LNCAP (cell line): ENCODE data around the gene DNAJC5G.

Experiments used
- TF ChIP-seq, protein P1 (sequence below): fragments of 450-650 bp; IDR thresholded peaks from 2 replicates; pipeline ENCODE4 v1.5.1; 2017; ENCODE audit warnings: mild to moderate bottlenecking

Gene DNAJC5G

DNA sequence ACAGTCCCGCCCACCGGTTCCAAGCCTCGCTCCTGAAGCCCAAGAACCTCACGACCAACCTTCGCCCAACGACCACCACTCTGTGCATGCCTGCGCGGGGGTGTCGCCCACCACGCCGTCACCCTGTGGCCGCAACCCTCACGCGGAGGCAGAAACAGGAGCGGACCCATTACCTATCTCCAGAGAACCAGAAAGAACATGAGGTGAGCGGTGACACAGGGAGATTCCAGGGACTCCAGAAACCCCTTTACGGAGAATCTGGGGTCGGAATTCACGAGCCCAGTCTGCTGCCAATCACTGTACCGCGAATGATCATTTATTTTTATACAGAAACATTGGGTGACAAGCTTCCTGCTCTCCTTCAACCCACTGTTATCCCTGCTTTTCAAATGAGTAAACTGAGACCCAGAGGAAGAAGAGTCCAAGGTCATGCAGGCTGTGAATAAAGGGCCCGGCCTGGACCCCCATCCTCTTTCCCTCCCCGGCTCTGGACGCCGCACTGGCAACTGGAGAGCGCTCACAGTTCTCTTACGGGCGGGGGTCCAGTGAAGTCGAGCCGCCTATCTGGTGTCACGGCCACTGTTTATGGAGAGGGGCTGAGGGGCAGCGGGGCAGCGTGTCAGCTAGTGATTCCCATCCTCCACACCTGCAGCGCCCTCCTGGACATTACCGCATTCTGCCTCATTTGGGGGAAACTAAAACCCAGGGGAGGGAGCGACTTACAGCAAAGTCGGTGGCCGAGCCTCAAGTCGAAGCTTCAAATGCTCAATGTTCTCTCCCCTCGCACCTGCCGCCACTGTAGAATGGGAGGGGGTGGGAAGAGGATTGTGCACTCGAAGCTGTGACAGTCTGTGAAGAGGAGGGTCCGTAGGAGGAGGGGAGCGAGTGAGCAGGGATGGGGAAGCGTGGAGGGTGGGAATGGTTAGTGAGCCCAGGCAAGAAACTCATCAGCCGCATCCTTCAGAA lies 11.7 kb upstream of the DNAJC5G start:
- TF ChIP-seq, protein P1, sequence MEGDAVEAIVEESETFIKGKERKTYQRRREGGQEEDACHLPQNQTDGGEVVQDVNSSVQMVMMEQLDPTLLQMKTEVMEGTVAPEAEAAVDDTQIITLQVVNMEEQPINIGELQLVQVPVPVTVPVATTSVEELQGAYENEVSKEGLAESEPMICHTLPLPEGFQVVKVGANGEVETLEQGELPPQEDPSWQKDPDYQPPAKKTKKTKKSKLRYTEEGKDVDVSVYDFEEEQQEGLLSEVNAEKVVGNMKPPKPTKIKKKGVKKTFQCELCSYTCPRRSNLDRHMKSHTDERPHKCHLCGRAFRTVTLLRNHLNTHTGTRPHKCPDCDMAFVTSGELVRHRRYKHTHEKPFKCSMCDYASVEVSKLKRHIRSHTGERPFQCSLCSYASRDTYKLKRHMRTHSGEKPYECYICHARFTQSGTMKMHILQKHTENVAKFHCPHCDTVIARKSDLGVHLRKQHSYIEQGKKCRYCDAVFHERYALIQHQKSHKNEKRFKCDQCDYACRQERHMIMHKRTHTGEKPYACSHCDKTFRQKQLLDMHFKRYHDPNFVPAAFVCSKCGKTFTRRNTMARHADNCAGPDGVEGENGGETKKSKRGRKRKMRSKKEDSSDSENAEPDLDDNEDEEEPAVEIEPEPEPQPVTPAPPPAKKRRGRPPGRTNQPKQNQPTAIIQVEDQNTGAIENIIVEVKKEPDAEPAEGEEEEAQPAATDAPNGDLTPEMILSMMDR = no peak

DNA sequence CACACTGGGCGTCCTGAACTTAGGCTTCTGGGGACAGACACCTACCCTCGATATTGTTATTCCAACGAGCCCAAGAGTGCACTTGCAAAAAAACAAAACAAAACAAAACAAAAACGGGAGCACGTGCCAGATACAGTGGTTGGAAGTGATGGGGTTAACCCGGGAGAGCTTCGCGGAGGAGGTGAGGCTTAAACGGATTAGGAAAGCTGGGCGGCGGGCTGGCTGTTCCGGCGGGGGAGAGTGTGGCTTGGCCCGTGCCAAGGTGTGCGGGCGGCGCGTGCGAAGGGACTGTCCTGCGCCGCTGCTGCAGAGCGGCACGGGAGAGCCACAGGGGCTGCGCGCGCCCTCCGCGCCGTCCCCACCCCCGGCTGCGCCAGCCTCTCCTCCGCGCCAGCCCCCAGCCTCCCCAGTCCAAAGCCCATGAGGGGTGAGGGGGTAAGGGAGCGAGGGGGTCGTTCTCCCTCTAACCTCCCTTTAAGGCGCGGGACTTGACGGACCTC lies 10.9 kb upstream of the DNAJC5G start:
- TF ChIP-seq, protein P1 = no peak

DNA sequence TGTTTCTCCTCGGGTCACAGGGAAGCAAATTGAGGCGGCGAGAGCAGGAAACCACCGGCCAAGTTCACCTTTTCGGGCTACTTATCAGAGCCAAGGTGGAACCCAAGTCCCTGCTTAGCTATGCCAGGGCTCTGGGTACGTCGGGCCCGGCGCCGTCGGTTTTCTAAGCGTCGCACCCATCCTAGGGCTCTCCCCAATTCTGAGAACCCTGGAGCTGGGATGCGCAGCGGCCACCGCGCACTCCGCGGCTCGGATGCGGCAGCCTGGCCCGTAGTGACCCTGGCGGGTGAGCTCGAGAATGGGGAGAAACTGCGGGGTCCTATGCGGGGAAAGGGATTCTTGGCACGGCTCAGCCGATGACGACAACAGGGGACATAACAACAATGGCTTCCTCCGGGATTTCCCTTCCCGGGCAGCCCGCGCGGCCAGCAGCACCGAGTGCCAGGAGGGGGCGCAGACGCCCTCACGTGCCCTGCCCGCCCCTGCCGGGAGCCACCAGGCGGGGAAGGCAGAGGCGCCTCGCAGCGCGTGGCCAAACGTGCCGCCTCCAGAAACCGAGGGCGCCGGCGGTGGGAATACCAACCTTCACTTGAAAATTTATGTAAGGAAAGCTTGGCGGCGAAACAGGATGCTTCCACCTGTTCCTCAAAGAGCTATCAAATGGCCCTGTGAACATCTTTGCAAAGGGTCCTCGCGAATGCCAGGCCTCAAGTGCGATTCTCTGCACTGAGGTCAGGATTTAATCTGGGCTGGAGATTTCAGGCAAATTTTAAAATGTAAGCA lies 10.3 kb upstream of the DNAJC5G start:
- TF ChIP-seq, protein P1 = no peak

DNA sequence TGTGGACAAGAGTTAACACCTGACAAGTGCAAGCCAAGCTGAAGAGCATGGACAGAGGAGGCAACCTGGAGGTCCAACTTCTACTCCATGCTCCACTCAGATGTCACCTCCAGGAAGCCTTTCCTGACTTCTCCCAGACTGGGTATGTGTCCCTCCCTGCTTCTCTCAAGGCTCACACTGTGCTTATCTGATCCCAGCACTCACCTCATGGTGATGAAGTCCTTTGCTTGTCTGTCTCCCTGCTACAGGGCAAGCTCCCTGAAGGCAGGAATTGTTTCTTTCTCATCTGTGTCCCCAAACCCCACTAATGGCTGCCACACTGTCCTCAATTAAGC lies 9.7 kb upstream of the DNAJC5G start:
- TF ChIP-seq, protein P1 = no peak

DNA sequence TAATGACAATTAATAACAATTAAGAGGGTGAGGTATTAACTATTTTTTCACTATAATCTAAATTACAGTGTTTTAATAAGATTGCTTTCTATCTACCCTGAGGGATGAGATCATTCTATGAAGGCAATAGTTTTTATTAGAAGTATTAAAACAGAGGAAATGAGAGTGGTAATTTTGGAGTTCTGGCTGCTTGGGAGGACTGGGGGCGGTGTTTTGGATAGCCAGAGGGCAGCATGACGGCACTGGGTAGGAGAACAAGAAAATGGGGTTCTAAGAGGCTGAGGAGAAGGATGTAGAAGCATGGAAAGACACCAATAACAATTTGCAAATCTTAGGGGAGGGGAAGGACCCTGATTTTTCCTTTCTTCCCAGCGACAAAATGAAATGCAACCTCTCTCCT lies 5.1 kb upstream of the DNAJC5G start:
- TF ChIP-seq, protein P1 = no peak

DNA sequence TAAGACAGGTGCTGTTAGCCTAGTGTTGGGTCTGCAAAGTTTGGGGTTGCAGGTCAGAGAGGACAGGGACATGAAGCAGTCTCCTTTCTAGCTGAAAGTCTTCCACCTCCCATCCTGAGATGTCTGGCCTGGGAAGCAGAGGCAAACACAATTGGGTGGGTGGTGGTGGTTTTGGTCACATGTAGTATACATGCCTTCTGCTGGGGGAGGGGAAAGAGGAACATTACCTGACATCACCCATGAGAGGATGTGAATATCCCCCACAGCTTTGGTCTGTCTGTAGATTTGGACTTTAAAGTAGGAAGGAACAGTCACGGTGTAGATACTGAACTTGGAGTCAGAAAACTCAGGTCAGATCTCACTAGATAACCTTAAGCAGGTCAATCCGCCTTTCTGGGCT lies 4.6 kb upstream of the DNAJC5G start:
- TF ChIP-seq, protein P1 = no peak

DNA sequence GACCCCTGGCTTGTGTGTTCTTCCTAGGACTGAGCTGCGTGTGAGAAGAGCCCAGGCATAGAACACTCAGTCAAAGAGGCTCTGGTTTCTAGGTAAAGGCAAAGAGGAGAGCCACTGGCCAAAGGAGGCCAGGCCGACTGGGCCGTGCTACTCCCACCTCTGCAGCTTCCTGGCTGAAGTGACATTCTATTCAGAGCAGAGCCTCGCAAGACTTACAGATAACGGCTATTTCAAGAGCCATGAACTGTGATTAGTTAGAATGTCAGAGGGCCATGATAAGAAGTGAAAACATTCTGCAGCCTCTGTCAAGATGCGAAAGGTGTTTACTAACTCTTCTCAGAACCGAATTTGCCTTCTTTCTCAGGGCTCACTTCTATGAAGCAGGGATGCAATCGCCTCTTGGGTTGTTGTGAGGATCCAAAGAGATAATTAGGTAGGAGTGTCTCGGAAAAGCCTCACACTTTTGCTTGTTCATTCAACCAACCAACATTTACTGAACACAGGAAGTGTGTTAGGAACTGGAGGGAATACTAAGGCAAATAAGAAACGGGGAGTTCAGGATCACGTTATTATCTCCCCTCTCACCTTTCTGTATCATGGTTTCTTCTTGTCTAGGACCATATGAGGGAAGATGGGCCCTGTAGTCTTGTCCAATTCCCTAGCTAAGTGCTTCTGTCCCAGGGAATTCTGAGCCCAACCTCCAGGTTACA lies 3.4 kb upstream of the DNAJC5G start:
- TF ChIP-seq, protein P1 = no peak
